H1 (cell line): ENCODE results near the gene PAX7. TPM values are rescaled to one million over a fixed set of nuclear protein-coding genes. Genes with fewer than 3 reads are reported as not detected.

ENCODE experiments used
- CTCF ChIA-PET: fragments of 300-600 bp; sonication (Branson Sonifier 250); formaldehyde crosslinking; loops from one replicate; lab custom pipeline; 2021; ENCODE audit not compliant: partially characterized antibody; lab: Charles Lee
- POLR2A ChIA-PET: fragments of 300-600 bp; sonication (Branson Sonifier 250); formaldehyde crosslinking; loops from one replicate; lab custom pipeline; 2021; ENCODE audit warnings: inconsistent platforms; ENCODE audit not compliant: partially characterized antibody; lab: Charles Lee
- DNase-seq, 2 experiments: peaks; one replicate each; pipeline versions ENCODE4 v3.0.0 to v3.0.0-alpha.2; 2010 to 2022; ENCODE audit warnings: low spot score in 2 of 2, low read depth in 1 of 2, mixed read lengths in 1 of 2
- FAIRE-seq: peaks from 2 replicates; lab custom pipeline; 2011; peaks lifted over from hg19 to GRCh38; lab: Jason Lieb, UNC
- H2AFZ ChIP-seq: 2 replicates; pipeline ENCODE4 v1.8.1; 2012; ENCODE audit warnings: low read length, inconsistent platforms
- H2AK5ac ChIP-seq: 2 replicates; pipeline ENCODE4 v1.6.1; 2013; ENCODE audit warnings: low read depth, low read length
- H2BK120ac ChIP-seq: replicated peaks from 2 replicates; pipeline ENCODE3; 2013; ENCODE audit warnings: low read depth, low read length, inconsistent platforms
- H2BK12ac ChIP-seq: 2 replicates; pipeline ENCODE4 v1.6.1; 2013; ENCODE audit warnings: low read depth, low read length
- H2BK15ac ChIP-seq: 2 replicates; pipeline ENCODE4 v1.6.1; 2013; ENCODE audit warnings: low read length
- H2BK20ac ChIP-seq: 2 replicates; pipeline ENCODE4 v1.6.1; 2013; ENCODE audit warnings: low read length
- H2BK5ac ChIP-seq: 2 replicates; pipeline ENCODE4 v1.6.1; 2013; ENCODE audit warnings: low read depth, low read length
- H3K14ac ChIP-seq: 2 replicates; pipeline ENCODE4 v1.6.1; 2013; ENCODE audit warnings: inconsistent platforms; ENCODE audit not compliant: insufficient read length
- H3K18ac ChIP-seq: 2 replicates; pipeline ENCODE4 v1.6.1; 2013; ENCODE audit warnings: low read length; ENCODE audit errors: extremely low read depth
- H3K23ac ChIP-seq: 2 replicates; pipeline ENCODE4 v1.6.1; 2013; ENCODE audit warnings: inconsistent platforms; ENCODE audit not compliant: insufficient read length
- H3K23me2 ChIP-seq: 2 replicates; pipeline ENCODE4 v1.6.1; 2013; ENCODE audit warnings: low read depth, low read length
- H3K27ac ChIP-seq: 2 replicates; pipeline ENCODE4 v1.6.1; 2011; ENCODE audit warnings: low read depth, low read length, inconsistent platforms
- H3K27me3 ChIP-seq, 4 experiments: replicated peaks in 1 of 4; 1 replicate in 1 of 4; 2 replicates in 3 of 4; pipeline versions ENCODE4 v1.6.1 to v1.8.1; 2011 to 2013; ENCODE audit warnings: low read length in 3 of 4, mild to moderate bottlenecking in 3 of 4, inconsistent platforms in 2 of 4, mixed read lengths in 2 of 4, moderate library complexity in 1 of 4; ENCODE audit not compliant: control insufficient read depth in 3 of 4, insufficient read depth in 3 of 4; ENCODE audit errors: extremely low read depth in 1 of 4
- H3K36me3 ChIP-seq, 4 experiments: 2 replicates each; pipeline versions ENCODE4 v1.6.1 to v1.8.1; 2011 to 2013; ENCODE audit warnings: mild to moderate bottlenecking in 4 of 4, low read length in 3 of 4, moderate library complexity in 2 of 4, control low read depth in 1 of 4, inconsistent platforms in 1 of 4; ENCODE audit not compliant: insufficient read depth in 4 of 4, control insufficient read depth in 2 of 4
- H3K4ac ChIP-seq: replicated peaks from 2 replicates; pipeline ENCODE3; 2013; ENCODE audit warnings: low read length, low read depth, mixed read lengths, inconsistent platforms; ENCODE audit not compliant: insufficient read length
- H3K4me1 ChIP-seq, 4 experiments: replicated peaks in 1 of 4; 1 replicate in 1 of 4; 2 replicates in 3 of 4; pipeline versions ENCODE4 v1.6.1 to v1.8.1; 2011 to 2013; ENCODE audit warnings: low read length in 3 of 4, inconsistent platforms in 2 of 4, mixed read lengths in 1 of 4; ENCODE audit not compliant: insufficient read depth in 4 of 4, control insufficient read depth in 3 of 4
- H3K4me2 ChIP-seq, 2 experiments: 2 replicates each; pipeline versions ENCODE4 v1.6.1 to v1.8.1; 2011 to 2013; ENCODE audit warnings: low read depth in 2 of 2, low read length in 2 of 2, control low read depth in 1 of 2, inconsistent platforms in 1 of 2, mild to moderate bottlenecking in 1 of 2; ENCODE audit not compliant: insufficient read depth in 1 of 2
- H3K4me3 ChIP-seq, 4 experiments: fragments of 200-600, 300-600 bp in 1 of 4; sonication (generic), shearing (Covaris generic), sonication (Bioruptor Twin) in 1 of 4; 2 replicates each; pipeline versions ENCODE4 v1.5.1 to v1.8.1; 2011 to 2016; ENCODE audit warnings: low read length in 4 of 4, low read depth in 3 of 4, control low read depth in 2 of 4, inconsistent platforms in 2 of 4, mild to moderate bottlenecking in 2 of 4, mixed read lengths in 1 of 4, moderate library complexity in 1 of 4; ENCODE audit not compliant: insufficient read depth in 2 of 4; ENCODE audit errors: extremely low read depth in 1 of 4
- H3K56ac ChIP-seq: replicated peaks from 2 replicates; pipeline ENCODE3; 2013; ENCODE audit warnings: low read depth, mild to moderate bottlenecking, mixed read lengths, low read length, inconsistent platforms; ENCODE audit not compliant: insufficient read length
- H3K79me1 ChIP-seq: 2 replicates; pipeline ENCODE4 v1.6.1; 2013; ENCODE audit warnings: low read depth, low read length, control low read depth
- H3K79me2 ChIP-seq, 2 experiments: 2 replicates each; pipeline versions ENCODE4 v1.6.1 to v1.8.1; 2012 to 2013; ENCODE audit warnings: low read length in 2 of 2, mild to moderate bottlenecking in 2 of 2, inconsistent platforms in 1 of 2; ENCODE audit not compliant: insufficient read depth in 2 of 2, control insufficient read depth in 1 of 2
- H3K9ac ChIP-seq, 4 experiments: replicated peaks in 1 of 4; 1 replicate in 1 of 4; 2 replicates in 3 of 4; pipeline versions ENCODE4 v1.6.1 to v1.8.1; 2011 to 2013; ENCODE audit warnings: low read depth in 3 of 4, low read length in 3 of 4, control low read depth in 2 of 4, mild to moderate bottlenecking in 2 of 4, moderate library complexity in 2 of 4, inconsistent platforms in 1 of 4; ENCODE audit errors: extremely low read depth in 1 of 4
- H3K9me3 ChIP-seq, 2 experiments: 2 replicates each; pipeline versions ENCODE4 v1.6.1 to v1.8.1; 2012 to 2013; ENCODE audit warnings: mild to moderate bottlenecking in 2 of 2, moderate library complexity in 2 of 2, control low read depth in 1 of 2, inconsistent platforms in 1 of 2, low read depth in 1 of 2, low read length in 1 of 2, mixed read lengths in 1 of 2; ENCODE audit not compliant: insufficient read depth in 2 of 2
- H4K20me1 ChIP-seq, 2 experiments: replicated peaks in 1 of 2; 2 replicates each; pipeline versions ENCODE3 to v1.8.1; 2011 to 2013; ENCODE audit warnings: inconsistent platforms in 2 of 2, low read length in 2 of 2, mild to moderate bottlenecking in 1 of 2; ENCODE audit not compliant: insufficient read depth in 2 of 2, control insufficient read depth in 1 of 2
- H4K5ac ChIP-seq: 2 replicates; pipeline ENCODE4 v1.6.1; 2013; ENCODE audit warnings: low read length, low read depth, mixed read lengths, inconsistent platforms; ENCODE audit not compliant: insufficient read length
- H4K8ac ChIP-seq: 2 replicates; pipeline ENCODE4 v1.8.0; 2013; ENCODE audit warnings: mild to moderate bottlenecking, moderate library complexity, low read length, inconsistent platforms; ENCODE audit not compliant: insufficient read depth; ENCODE audit errors: extremely low read depth
- H4K91ac ChIP-seq: replicated peaks from 2 replicates; pipeline ENCODE3; 2013; ENCODE audit warnings: low read length, mixed read lengths, inconsistent platforms; ENCODE audit not compliant: insufficient read length
- BRCA1 ChIP-seq: IDR thresholded peaks from 2 replicates; pipeline ENCODE4 v1.6.1; 2012; ENCODE audit warnings: low read depth, low read length, improper control_type of control experiment
- CBX5 ChIP-seq: fragments of 300-800, 300-1000 bp; sonication (generic); IDR thresholded peaks from 2 replicates; pipeline ENCODE4 v1.7.1; 2016; ENCODE audit warnings: antibody characterized with exemption, low read length, low read depth
- JUN ChIP-seq: IDR thresholded peaks from 2 replicates; pipeline ENCODE4 v1.6.1; 2011; ENCODE audit warnings: low read depth, mild to moderate bottlenecking, improper control_type of control experiment, low read length
- KDM1A ChIP-seq: fragments of 200-600, 300-600 bp; sonication (generic); IDR thresholded peaks from 2 replicates; pipeline ENCODE4 v1.7.1; 2016; ENCODE audit warnings: mild to moderate bottlenecking, low read length, borderline replicate concordance
- KDM4A ChIP-seq: IDR thresholded peaks from one replicate; pipeline ENCODE4 v1.7.1; 2012; ENCODE audit warnings: low read depth, mild to moderate bottlenecking, moderate library complexity, low read length, inconsistent platforms; ENCODE audit not compliant: severe bottlenecking
- NRF1 ChIP-seq: IDR thresholded peaks from 2 replicates; pipeline ENCODE4 v1.6.1; 2011; ENCODE audit warnings: mild to moderate bottlenecking, low read depth, low read length, improper control_type of control experiment
- PHF8 ChIP-seq: fragments of 200-600 bp; sonication (generic); conservative IDR thresholded peaks from 2 replicates; pipeline ENCODE4 v1.7.1; 2012; ENCODE audit warnings: low read depth, mild to moderate bottlenecking, inconsistent platforms, low read length, moderate library complexity
- SAP30 ChIP-seq: fragments of 300-600 bp; sonication (generic); IDR thresholded peaks from 2 replicates; pipeline ENCODE4 v1.7.1; 2012; ENCODE audit warnings: low read length, moderate library complexity, mild to moderate bottlenecking, inconsistent platforms; ENCODE audit not compliant: insufficient read depth, insufficient replicate concordance
- SIRT6 ChIP-seq: IDR thresholded peaks from one replicate; pipeline ENCODE4 v1.7.1; 2012; ENCODE audit warnings: low read length, inconsistent platforms
- SRF ChIP-seq: IDR thresholded peaks from 2 replicates; pipeline ENCODE4 v1.6.1; 2011; ENCODE audit warnings: mild to moderate bottlenecking, low read depth, low read length, moderate library complexity
- SUZ12 ChIP-seq: fragments of 200-600 bp; sonication (generic); IDR thresholded peaks from 2 replicates; pipeline ENCODE4 v1.6.1; 2012; ENCODE audit warnings: mild to moderate bottlenecking, inconsistent platforms, low read length, moderate library complexity, mixed read lengths
- TAF7 ChIP-seq: optimal IDR thresholded peaks from 2 replicates; pipeline ENCODE3; 2011; ENCODE audit warnings: low read depth, mild to moderate bottlenecking, inconsistent platforms, low read length, moderate library complexity, borderline replicate concordance
- ZNF274 ChIP-seq: IDR thresholded peaks from 2 replicates; pipeline ENCODE4 v1.7.0; 2012; ENCODE audit warnings: low read length, borderline replicate concordance; ENCODE audit errors: extremely low read depth
- WGBS, 2 experiments: shearing (Covaris generic) in 1 of 2; methylation state at CpG; one replicate each; pipeline versions ENCODE4 v1.1.6 to v1.1.7; 2013 to 2015; ENCODE audit warnings: low lambda C conversion rate in 2 of 2, mixed read lengths in 2 of 2, inconsistent platforms in 1 of 2, low coverage in 1 of 2, missing lambda C conversion rate in 1 of 2; ENCODE audit not compliant: insufficient replicate concordance in 2 of 2, insufficient coverage in 1 of 2, insufficient read length in 1 of 2; ENCODE audit errors: extremely low coverage in 1 of 2, missing lambda C conversion rate in 1 of 2; 5-methylcytosine and 5-hydroxymethylcytosine counted together
- polyA plus RNA-seq, 7 experiments: library from polyadenylated mRNA; depleted of rRNA in 3 of 7; stranded (reverse) in 5 of 7; unstranded in 2 of 7; fragments of >200 nt in 5 of 7; fragments of 200-250 nt in 2 of 7; gene quantifications; 1 replicate in 5 of 7; 2 replicates in 1 of 7; 4 replicates in 1 of 7; pipeline versions ENCODE4 v1.2.1 to v1.2.3, GENCODE V29; 2011 to 2013; ENCODE audit warnings: missing spikeins in 2 of 7, mixed read lengths in 2 of 7
- total RNA-seq: library from RNA; stranded (reverse); fragmentation: NEBNext Ultra II Directional; extraction: Animal tissue kit (Norgen Biotek cat#: 25700); gene quantifications from 2 replicates; pipeline ENCODE4 v1.2.1, GENCODE V29; 2021

Gene PAX7
- total and polyA plus RNA-seq, 2 of the 8 experiments (the other 6 are each of a cell fraction or from before 2014, with no cell fraction given), result not detected

- no peak for DNase-seq
- Histone ChIP-seq H3K27ac (no peak overlapping the region), H3K79me1 (no peaks in the 10 kb centered on the region), H3K23me2 (no peaks in the 10 kb centered on the region), H2AK5ac (no peak overlapping the region), H4K20me1 (no peaks in the 10 kb centered on the region), H3K56ac (no peak overlapping the region), H2BK15ac (no peak overlapping the region), H4K8ac (no peak overlapping the region), H2BK5ac (no peak overlapping the region), H2BK20ac (no peak overlapping the region), H3K27me3 (peaks cover 6 to 13% (median 13%) of the 10 kb centered on the region in 4 experiments), H4K91ac (no peak overlapping the region), H3K9ac (no peak overlapping the region), H2AFZ (no peak overlapping the region), H4K5ac (no peak overlapping the region), H3K14ac (no peak overlapping the region), H3K4me2 (no peak overlapping the region), H2BK120ac (no peak overlapping the region), H3K4ac (no peak overlapping the region), H3K23ac (no peak overlapping the region), H3K4me3 (no peak overlapping the region), H3K4me1 (peaks cover 0 to 2% (median 0%) of the 10 kb centered on the region in 4 experiments; a peak in 1 of 7 replicates), H3K18ac (no peak overlapping the region), H3K36me3 (no peaks in the 10 kb centered on the region), H2BK12ac (no peak overlapping the region), H3K9me3 (no peaks in the 10 kb centered on the region), H3K79me2 (no peaks in the 10 kb centered on the region)
- FAIRE-seq, result no peak
- ChIA-PET CTCF (interaction anchor here (0.8 to 1.2 kb wide), 4 partner anchors 10 to 162 kb away, joined by 3 to 4 read pairs (median 4); no protein-coding TSS in a partner anchor), POLR2A (no interaction called here)
- WGBS, 2 experiments, result 77% methylated on average over 6 of the region's 8 CpGs; no CpG with 5 or more reads in 1 of the 2 experiments
- no peak for TF ChIP-seq CBX5
- TF ChIP-seq KDM4A, result no peak
- no peak for TF ChIP-seq BRCA1
- TF ChIP-seq SUZ12, result no peak
- TF ChIP-seq JUN, result no peak
- TF ChIP-seq NRF1, result no peak
- TF ChIP-seq ZNF274, result no peak
- no peak for TF ChIP-seq SRF
- TF ChIP-seq KDM1A, result no peak
- no peak for TF ChIP-seq TAF7
- TF ChIP-seq SIRT6, result no peak
- TF ChIP-seq PHF8, result no peak
- no peak for TF ChIP-seq SAP30
These were observed 80.4 kb downstream of the PAX7 start for GRCh38 chr1:18711003-18711402.
